GM13976 (cell line): ENCODE data around the gene FRMD4A.

Experiments
- DNase-seq: peaks from one replicate; pipeline ENCODE4 v3.0.0; 2012; ENCODE audit warnings: low spot score
- CTCF ChIP-seq: IDR thresholded peaks from 2 replicates; pipeline ENCODE4 v1.5.1; 2012; ENCODE audit warnings: borderline replicate concordance, mild to moderate bottlenecking; ENCODE audit not compliant: insufficient read depth; ENCODE audit errors: extremely low read depth, missing control alignments, control extremely low read depth
- in situ Hi-C: fragments of 300-500 bp; cut with MboI; formaldehyde crosslinking; loops from one replicate; pipeline ENCODE4 v1.12.0; 2022; ENCODE audit warnings: low sequenced_read_pairs, mixed read lengths, inconsistent platforms; ENCODE audit not compliant: unreplicated experiment

Gene FRMD4A

DNA sequence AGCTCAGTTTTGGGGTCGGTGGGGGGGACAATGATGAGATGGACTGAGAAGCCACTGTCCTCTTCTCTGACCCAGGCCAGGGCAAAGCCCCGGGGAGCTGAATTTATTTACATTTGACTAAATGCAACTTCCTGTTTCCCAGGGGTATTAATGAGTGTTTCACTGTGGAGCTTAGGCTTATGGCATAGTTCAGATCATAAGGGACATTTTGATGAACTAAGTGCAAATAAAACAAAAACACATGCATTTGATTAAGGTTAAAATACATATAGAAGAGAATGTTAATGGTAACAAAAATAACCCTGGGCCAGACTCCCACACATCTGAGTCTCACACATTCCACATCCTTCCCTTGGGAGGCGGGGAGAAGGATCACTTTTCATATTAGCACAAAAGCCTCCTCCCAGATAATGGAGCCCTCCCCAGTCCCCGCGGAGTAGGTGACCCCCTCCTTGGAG lies 320.6 kb downstream of the FRMD4A start:
- no peak for DNase-seq
- in situ Hi-C loops = no loop called here
- no peak for TF ChIP-seq CTCF

DNA sequence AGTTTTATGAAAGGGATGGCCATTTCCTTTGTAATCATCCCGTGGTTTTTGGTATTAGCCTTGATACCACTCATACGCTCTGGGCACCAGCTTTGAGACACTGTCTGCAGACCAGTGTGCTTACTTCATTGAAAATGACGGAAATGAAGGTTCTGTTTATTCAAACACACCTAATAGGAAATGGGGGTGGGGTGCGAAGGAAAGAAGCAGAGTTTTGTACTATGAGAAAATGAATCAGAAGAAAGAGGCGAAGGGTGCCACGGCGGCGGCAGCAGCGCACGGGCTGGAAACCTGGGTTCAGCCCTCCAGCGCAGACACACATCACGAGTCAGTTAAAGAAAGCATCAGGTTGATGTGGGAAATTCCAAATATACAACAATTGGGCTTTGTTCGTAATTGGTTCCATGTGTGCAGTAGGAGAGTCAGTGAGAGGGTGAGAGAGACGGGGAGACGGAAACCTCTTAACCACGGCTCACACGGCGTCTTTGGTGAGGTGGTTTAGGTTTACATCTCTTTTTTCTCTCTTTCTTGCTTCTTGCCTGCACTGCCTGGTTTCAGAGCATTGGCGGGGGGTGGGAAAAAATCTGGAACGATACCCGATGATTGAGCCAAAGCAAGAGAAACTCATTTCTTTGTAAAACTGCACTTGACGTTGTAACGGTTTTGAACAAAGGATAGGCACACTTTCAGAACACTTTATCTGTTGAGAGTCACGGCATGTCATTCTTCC lies 321.2 kb downstream of the FRMD4A start:
- in situ Hi-C loops = no loop called here
- TF ChIP-seq CTCF = no peak
- DNase-seq = peak; percentile 60

GRCh38 chr10:14008740-14009080 lies 322.0 kb downstream of the FRMD4A start:
- TF ChIP-seq CTCF = no peak
- in situ Hi-C loops = no loop called here
- DNase-seq = no peak

DNA sequence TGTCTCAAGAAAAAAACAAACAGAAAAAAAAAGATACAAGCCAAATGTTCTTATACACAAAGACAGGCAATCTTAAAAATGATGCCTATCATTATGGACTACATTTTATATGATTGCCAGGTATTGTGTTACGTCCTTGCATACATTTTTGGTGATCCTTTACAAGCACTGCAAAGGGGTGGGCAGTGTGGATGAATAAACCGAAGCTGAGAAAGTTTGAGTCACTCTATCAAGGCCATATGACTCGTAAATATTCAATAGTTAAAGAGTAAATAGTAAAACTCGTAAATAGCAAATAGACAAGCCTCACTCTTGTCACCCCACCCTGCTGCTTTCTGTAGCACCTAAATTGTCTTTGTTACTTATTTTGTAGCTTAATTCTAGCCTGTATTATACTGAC lies 326.2 kb downstream of the FRMD4A start:
- in situ Hi-C loops = no loop called here
- TF ChIP-seq CTCF = no peak
- DNase-seq = no peak

DNA sequence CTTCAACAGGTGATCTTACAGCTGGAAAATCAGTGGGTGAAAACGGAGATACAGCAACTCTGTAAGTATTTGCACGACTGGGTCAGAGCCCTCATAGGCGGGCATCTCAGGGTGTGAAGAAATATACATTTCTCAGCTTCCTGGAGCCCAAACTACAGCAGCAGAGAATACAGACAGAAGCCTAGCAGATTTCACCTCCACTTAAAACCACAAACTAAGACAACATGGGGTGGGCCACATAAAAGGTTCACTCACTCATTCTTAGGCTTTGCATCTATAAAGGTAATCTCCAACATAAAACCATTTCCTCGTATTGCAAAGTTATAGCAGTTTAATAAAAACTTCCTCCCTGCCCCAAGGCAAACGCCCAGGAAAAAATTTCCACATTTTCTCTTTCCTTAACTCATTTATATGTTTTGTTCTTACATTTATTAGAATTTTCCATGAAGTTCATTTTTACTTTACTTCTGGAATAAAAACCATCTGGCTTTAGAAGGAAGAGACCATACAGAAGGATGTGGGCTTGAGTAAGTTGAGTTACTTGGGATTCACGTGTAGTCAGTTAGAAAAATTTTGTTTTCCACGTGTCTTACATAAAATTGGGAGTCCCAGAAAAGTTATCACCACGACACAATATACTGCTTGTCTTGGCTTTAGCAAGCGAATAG lies 327.1 kb downstream of the FRMD4A start:
- no peak for TF ChIP-seq CTCF
- in situ Hi-C loops = no loop called here

GRCh38 chr10:14001298-14002040 lies 329.3 kb downstream of the FRMD4A start:
- in situ Hi-C loops = no loop called here
- no peak for DNase-seq
- no peak for TF ChIP-seq CTCF

More for the DNA sequence above, 327.1 kb downstream of the FRMD4A start:
- no peak for DNase-seq
